Neural progenitor cell (in vitro differentiated cells): ENCODE results near the gene SPATA13.

Experiments
- CTCF ChIP-seq: fragments of 200-600 bp; sonication (generic); IDR thresholded peaks from 2 replicates; pipeline ENCODE4 v1.5.1; 2017; ENCODE audit warnings: antibody characterized with exemption, mild to moderate bottlenecking
- EZH2 ChIP-seq: fragments of 200-600 bp; sonication (generic); IDR thresholded peaks from 2 replicates; pipeline ENCODE4 v1.6.1; 2017; ENCODE audit warnings: antibody characterized with exemption, mild to moderate bottlenecking, moderate library complexity
- EZH2phosphoT487 ChIP-seq: fragments of 200-600 bp; sonication (generic); IDR thresholded peaks from 2 replicates; pipeline ENCODE4 v1.6.1; 2017; ENCODE audit warnings: antibody characterized with exemption

- no peak for TF ChIP-seq CTCF
- TF ChIP-seq EZH2 = no peak
- TF ChIP-seq EZH2phosphoT487 = no peak
These were observed 24.7 kb upstream of the SPATA13 start for GRCh38 chr13:24135674-24136300.
